Measurements from ENCODE around the gene ZBED4.

Gene ZBED4

DNA sequence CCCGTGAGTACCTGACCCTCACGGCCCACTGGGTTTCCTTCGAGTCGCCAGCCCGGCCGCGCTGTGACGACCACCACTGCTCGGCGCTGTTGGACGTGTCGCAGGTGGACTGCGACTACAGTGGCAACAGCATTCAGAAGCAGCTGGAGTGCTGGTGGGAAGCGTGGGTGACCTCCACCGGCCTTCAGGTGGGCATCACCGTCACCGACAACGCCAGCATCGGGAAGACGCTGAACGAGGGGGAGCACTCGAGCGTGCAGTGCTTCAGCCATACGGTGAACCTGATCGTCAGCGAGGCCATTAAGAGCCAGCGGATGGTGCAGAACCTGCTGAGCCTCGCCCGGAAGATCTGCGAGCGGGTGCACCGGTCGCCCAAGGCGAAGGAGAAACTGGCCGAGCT, 32.2 kb downstream of the ZBED4 start:
- TF ChIP-seq POLR2AphosphoS5 (IDR thresholded peaks at IDR 0.05; ENCODE audit: low read depth, low read length) (no peak), TAF1 (IDR thresholded peaks at IDR 0.05; ENCODE audit: borderline replicate concordance, low read depth, low read length) (no peak), POLR2A (IDR thresholded peaks at IDR 0.05; ENCODE audit: low read depth, low read length) (no peak)
- FAIRE-seq (no peak), DNase-seq (ENCODE audit: insufficient read length) (no peak)

DNA sequence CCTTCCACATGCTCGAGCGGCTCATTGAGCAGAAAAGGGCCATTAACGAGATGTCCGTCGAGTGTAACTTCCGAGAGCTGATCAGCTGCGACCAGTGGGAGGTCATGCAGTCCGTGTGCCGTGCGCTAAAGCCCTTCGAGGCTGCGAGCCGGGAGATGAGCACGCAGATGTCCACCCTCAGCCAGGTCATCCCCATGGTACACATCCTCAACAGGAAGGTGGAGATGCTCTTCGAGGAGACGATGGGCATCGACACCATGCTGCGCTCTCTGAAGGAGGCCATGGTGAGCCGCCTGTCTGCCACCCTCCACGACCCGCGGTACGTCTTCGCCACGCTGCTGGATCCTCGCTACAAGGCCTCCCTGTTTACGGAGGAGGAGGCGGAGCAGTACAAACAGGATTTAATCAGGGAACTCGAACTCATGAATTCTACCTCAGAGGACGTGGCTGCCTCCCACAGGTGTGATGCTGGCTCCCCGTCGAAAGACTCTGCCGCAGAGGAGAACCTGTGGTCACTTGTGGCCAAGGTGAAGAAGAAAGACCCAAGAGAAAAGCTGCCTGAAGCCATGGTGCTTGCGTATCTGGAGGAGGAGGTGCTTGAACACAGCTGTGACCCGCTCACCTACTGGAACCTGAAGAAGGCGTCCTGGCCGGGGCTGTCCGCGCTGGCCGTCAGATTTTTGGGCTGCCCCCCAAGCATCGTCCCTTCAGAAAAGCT, 32.9 kb downstream of the ZBED4 start:
- no peak for FAIRE-seq
- no peak for DNase-seq (ENCODE audit: insufficient read length)
- no peak for TF ChIP-seq POLR2AphosphoS5 (IDR thresholded peaks at IDR 0.05; ENCODE audit: low read depth, low read length)
- TF ChIP-seq TAF1 (IDR thresholded peaks at IDR 0.05; ENCODE audit: borderline replicate concordance, low read depth, low read length), result no peak
- no peak for TF ChIP-seq POLR2A (IDR thresholded peaks at IDR 0.05; ENCODE audit: low read depth, low read length)

GRCh38 chr22:49887064-49887451, 33.4 kb downstream of the ZBED4 start:
- no peak for TF ChIP-seq POLR2AphosphoS5 (IDR thresholded peaks at IDR 0.05; ENCODE audit: low read depth, low read length)

DNA sequence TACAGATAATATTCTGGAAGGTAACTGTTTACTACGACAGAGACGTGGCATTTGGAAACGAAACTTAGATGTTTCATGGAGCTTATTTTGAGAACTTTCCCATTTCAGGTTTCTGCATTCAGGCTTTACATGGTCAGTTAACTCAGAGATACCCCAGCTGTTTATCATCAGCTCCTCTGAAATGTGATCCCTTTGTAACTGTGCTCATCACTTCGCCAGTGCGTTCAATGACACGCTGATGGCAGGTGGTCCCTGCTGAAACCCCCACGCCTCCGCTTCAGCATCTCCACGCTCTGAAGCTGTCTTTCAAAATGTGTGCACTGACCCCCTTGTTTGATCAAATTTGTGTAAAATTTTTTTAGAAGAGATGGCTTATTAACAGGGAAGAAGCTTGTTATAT, 34.1 kb downstream of the ZBED4 start:
- DNase-seq (ENCODE audit: insufficient read length) (no peak), FAIRE-seq (no peak)
- TF ChIP-seq POLR2A (IDR thresholded peaks at IDR 0.05; ENCODE audit: low read depth, low read length), result no peak
- TF ChIP-seq TAF1 (IDR thresholded peaks at IDR 0.05; ENCODE audit: borderline replicate concordance, low read depth, low read length), result no peak

More at GRCh38 chr22:49887064-49887451, 33.4 kb downstream of the ZBED4 start:
- FAIRE-seq (no peak), DNase-seq (ENCODE audit: insufficient read length) (no peak)

GRCh38 chr22:49889071-49889470, 35.4 kb downstream of the ZBED4 start:
- TF ChIP-seq TAF1 (IDR thresholded peaks at IDR 0.05; ENCODE audit: borderline replicate concordance, low read depth, low read length) (no peak), POLR2AphosphoS5 (IDR thresholded peaks at IDR 0.05; ENCODE audit: low read depth, low read length) (no peak), POLR2A (IDR thresholded peaks at IDR 0.05; ENCODE audit: low read depth, low read length) (no peak)
- DNase-seq (ENCODE audit: insufficient read length) (no peak), FAIRE-seq (no peak)

GRCh38 chr22:49892226-49892899, 38.7 kb downstream of the ZBED4 start:
- no peak for TF ChIP-seq POLR2A (IDR thresholded peaks at IDR 0.05; ENCODE audit: low read depth, low read length)
- TF ChIP-seq POLR2AphosphoS5 (IDR thresholded peaks at IDR 0.05; ENCODE audit: low read depth, low read length), result no peak
- TF ChIP-seq TAF1 (IDR thresholded peaks at IDR 0.05; ENCODE audit: borderline replicate concordance, low read depth, low read length), result no peak
- FAIRE-seq (no peak), DNase-seq (ENCODE audit: insufficient read length) (no peak)

DNA sequence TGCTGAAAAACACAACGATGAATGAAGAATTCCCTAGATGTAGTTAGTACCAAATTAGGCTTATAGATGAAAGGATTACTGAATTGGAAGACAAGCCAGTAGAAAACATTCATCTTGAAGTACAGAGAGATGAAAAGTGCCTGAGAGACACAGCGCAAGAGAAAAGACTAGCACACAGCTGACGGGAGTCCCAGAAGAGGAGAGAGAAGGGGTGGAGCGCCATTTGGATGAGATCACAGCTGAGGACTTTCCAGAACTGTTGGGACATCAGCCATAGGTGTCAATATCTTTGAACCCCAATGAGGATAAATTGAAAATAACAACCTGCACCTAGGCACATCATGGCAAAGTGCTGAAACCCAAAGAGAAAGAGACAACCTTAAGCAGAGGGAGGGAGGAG, 39.4 kb downstream of the ZBED4 start:
- no peak for DNase-seq (ENCODE audit: insufficient read length)
- TF ChIP-seq POLR2A (IDR thresholded peaks at IDR 0.05; ENCODE audit: low read depth, low read length) (no peak), TAF1 (IDR thresholded peaks at IDR 0.05; ENCODE audit: borderline replicate concordance, low read depth, low read length) (no peak), POLR2AphosphoS5 (IDR thresholded peaks at IDR 0.05; ENCODE audit: low read depth, low read length) (no peak)
- no peak for FAIRE-seq

GRCh38 chr22:49894322-49895054, 40.8 kb downstream of the ZBED4 start:
- DNase-seq (ENCODE audit: insufficient read length), result no peak
- TF ChIP-seq POLR2AphosphoS5 (IDR thresholded peaks at IDR 0.05; ENCODE audit: low read depth, low read length) (peak; percentile 26; the same call in 1 of the 2 replicates), TAF1 (IDR thresholded peaks at IDR 0.05; ENCODE audit: borderline replicate concordance, low read depth, low read length) (no peak)
- peak; percentile 70 for FAIRE-seq

GRCh38 chr22:49896201-49896600, 42.6 kb downstream of the ZBED4 start:
- FAIRE-seq (no peak), DNase-seq (ENCODE audit: insufficient read length) (no peak)
- TF ChIP-seq TAF1 (IDR thresholded peaks at IDR 0.05; ENCODE audit: borderline replicate concordance, low read depth, low read length) (no peak), POLR2A (IDR thresholded peaks at IDR 0.05; ENCODE audit: low read depth, low read length) (no peak), POLR2AphosphoS5 (IDR thresholded peaks at IDR 0.05; ENCODE audit: low read depth, low read length) (no peak)

DNA sequence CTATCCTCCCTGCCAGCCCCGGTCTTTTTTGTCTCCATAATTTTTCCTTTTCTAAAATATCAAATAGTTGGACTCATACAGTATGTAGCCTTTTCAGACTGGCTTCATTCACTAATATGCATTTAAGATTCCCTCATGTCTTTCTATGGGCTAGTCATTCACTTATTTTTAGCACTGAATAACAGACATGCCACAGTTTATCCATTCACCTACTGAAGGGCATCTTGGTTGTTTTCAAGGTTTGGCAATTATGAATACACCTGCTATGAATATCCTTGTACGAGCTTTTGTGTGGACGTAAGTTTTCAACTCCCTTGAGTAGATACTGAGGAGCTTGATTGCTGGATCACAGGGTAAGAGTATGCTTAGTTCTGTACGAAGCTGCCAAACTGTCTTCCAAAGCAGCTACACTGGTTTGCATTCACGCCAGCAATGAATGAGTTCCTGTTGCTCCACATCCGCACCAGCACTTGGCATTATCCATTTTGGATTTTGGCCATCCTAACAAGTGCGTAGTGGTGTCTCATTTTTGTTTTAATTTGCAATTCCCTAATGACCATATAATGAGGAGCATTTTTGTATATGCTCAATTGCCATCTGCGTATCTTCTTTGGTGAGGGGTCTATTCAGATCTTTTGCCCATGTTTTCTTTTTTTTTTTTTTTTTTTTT, 43.5 kb downstream of the ZBED4 start:
- no peak for TF ChIP-seq POLR2A (IDR thresholded peaks at IDR 0.05; ENCODE audit: low read depth, low read length)
- no peak for TF ChIP-seq TAF1 (IDR thresholded peaks at IDR 0.05; ENCODE audit: borderline replicate concordance, low read depth, low read length)
- TF ChIP-seq POLR2AphosphoS5 (IDR thresholded peaks at IDR 0.05; ENCODE audit: low read depth, low read length), result no peak
- FAIRE-seq, result no peak

DNA sequence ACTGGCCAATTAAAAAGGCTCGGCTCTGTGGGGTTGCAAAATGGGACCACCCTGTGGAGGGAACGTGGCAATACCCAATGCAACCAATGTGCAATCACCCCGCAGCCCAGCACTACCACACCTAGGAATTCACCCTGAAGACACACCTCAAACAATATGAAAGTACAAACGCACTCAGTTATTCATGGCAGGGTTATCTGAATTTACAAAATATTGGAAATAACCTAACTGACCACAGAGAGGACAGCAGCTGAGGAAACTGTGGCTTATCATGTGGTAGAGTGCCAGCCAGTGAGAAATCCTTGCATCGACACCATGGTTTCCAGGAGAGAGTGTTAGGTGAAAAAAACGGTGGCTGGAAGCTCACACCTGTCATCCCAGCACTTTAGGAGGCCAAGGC, 45.9 kb downstream of the ZBED4 start:
- TF ChIP-seq POLR2AphosphoS5 (IDR thresholded peaks at IDR 0.05; ENCODE audit: low read depth, low read length) (no peak), POLR2A (IDR thresholded peaks at IDR 0.05; ENCODE audit: low read depth, low read length) (no peak), TAF1 (IDR thresholded peaks at IDR 0.05; ENCODE audit: borderline replicate concordance, low read depth, low read length) (no peak)
- no peak for FAIRE-seq
- DNase-seq (ENCODE audit: insufficient read length), result no peak

More for the DNA sequence above, 43.5 kb downstream of the ZBED4 start:
- no peak for DNase-seq (ENCODE audit: insufficient read length)
